ENCODE data around the gene OR51V1. TPM values are rescaled to one million over a fixed set of nuclear protein-coding genes. Genes with fewer than 3 reads are reported as not detected.
"Not testable (repeated sequence)": the region's sequence is repeated elsewhere in the genome, so short reads cannot be mapped to it uniquely, and the experiment has no call there.

The OR51V1 gene, protein sequence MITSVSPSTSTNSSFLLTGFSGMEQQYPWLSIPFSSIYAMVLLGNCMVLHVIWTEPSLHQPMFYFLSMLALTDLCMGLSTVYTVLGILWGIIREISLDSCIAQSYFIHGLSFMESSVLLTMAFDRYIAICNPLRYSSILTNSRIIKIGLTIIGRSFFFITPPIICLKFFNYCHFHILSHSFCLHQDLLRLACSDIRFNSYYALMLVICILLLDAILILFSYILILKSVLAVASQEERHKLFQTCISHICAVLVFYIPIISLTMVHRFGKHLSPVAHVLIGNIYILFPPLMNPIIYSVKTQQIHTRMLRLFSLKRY
- total RNA-seq (2014; rRNA removed; shearing (Covaris generic)) (not detected in 2 replicates), polyA plus RNA-seq (2016; fragmentation: Nextera tagmentation; extraction: Ambion mirVana) (not detected in 2 replicates)

DNA sequence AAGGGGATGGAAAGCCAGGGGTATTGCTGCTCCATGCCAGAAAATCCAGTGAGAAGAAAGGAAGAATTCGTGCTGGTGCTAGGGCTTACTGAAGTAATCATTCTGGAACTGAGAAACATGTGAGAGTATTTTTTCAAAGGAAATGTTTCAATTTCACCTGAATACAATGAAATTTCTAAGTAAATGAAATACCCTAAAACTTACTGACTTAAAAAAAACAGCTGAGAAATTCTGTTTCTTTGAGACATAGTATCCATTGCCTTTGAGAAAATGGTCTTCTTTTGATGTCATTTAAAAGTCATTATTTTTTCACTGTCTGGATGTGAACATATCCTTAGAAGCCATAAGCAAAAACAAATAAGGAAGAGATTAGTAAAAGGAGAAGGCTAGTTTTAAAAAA is at the start of gene OR51V1:
OR51V1 (minus strand) TSS at position 101 of the 400 bp plus-strand sequence; CDS start at position 101, 0 bp downstream.
- Histone ChIP-seq H3K4me2 (ENCODE audit: unreplicated experiment) (no peak within 1 kb of the TSS), H3F3A (ENCODE audit: insufficient read depth) (peaks cover 7% of the 10 kb centered on the region), H3K9ac (no peak within 1 kb of the TSS), H3K36me3 (ENCODE audit: low read depth) (no peaks in the 10 kb centered on the region), H2AFZ (peak within 1 kb of the TSS; percentile 70), H3K9me2 (ENCODE audit: insufficient read depth) (no peaks in the 10 kb centered on the region), H3K9me3 (ENCODE audit: low read depth) (no peaks in the 10 kb centered on the region), H3K4me1 (ENCODE audit: insufficient read depth) (peaks cover 23% of the 10 kb centered on the region), H3K27me3 (replicated peaks; ENCODE audit: insufficient read depth) (no peaks in the 10 kb centered on the region), H4K20me1 (ENCODE audit: insufficient read depth) (no peaks in the 10 kb centered on the region), H3K79me2 (ENCODE audit: insufficient read depth) (no peaks in the 10 kb centered on the region), H3K4me3 (no peak within 1 kb of the TSS), H3K27ac (no peak within 1 kb of the TSS)
- in situ Hi-C loops (cut with MboI), result no loop called here
- no peak for DNase-seq
- TF ChIP-seq EZH2 (IDR thresholded peaks at IDR 0.05; ENCODE audit: insufficient read depth, poor library complexity, severe bottlenecking), result no peak
- no peak for TF ChIP-seq EZH2phosphoT487 (IDR thresholded peaks at IDR 0.05; ENCODE audit: insufficient read depth, low read depth)
- WGBS, 2 experiments (ENCODE audit: low coverage in 1 of 2, low lambda C conversion rate in 2 of 2, missing lambda C conversion rate in 2 of 2), result 14 to 33% methylated on average over 1 of the region's 1 CpG

DNA sequence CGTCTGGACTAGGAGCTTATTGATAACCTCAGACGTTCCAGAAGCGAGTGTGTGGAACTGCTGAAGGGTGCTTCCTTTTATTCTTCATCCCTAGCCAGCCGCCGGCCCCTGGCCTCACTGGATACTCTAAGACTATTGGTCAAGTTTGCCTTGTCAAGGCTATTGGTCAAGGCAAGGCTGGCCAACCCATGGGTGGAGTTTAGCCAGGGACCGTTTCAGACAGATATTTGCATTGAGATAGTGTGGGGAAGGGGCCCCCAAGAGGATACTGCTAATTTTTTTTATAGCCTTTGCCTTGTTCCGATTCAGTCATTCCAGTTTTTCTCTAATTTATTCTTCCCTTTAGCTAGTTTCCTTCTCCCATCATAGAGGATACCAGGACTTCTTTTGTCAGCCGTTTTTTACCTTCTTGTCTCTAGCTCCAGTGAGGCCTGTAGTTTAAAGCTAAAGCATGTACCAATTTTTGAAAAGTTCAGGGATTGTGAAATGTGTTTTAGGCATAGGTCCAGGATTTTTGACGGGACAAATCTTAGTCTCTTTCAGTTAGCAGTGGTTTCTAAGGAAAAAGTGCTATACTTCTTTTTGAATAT is 49.4 kb upstream of the OR51V1 start, which contains the start of gene HBG1:
HBG1 (minus strand) TSS at position 51 of the 590 bp plus-strand sequence. CDS start 53 bp downstream, outside the sequence.
- H3K9me2 ChIP-seq (ENCODE audit: insufficient read depth); H3K9ac ChIP-seq; DNase-seq; H3K4me1 ChIP-seq (ENCODE audit: insufficient read depth); H3K27me3 ChIP-seq (replicated peaks; ENCODE audit: insufficient read depth); H3K4me2 ChIP-seq (ENCODE audit: unreplicated experiment); H3K36me3 ChIP-seq (ENCODE audit: low read depth); H3K27ac ChIP-seq; H3K79me2 ChIP-seq (ENCODE audit: insufficient read depth); H2AFZ ChIP-seq; H4K20me1 ChIP-seq (ENCODE audit: insufficient read depth); H3K4me3 ChIP-seq; H3F3A ChIP-seq (ENCODE audit: insufficient read depth); H3K9me3 ChIP-seq (ENCODE audit: low read depth); in situ Hi-C loops (cut with MboI): not testable (repeated sequence)
- WGBS, 2 experiments (ENCODE audit: low coverage in 1 of 2, low lambda C conversion rate in 2 of 2, missing lambda C conversion rate in 2 of 2), result 36 to 37% methylated on average over 4 of the region's 9 CpGs

DNA sequence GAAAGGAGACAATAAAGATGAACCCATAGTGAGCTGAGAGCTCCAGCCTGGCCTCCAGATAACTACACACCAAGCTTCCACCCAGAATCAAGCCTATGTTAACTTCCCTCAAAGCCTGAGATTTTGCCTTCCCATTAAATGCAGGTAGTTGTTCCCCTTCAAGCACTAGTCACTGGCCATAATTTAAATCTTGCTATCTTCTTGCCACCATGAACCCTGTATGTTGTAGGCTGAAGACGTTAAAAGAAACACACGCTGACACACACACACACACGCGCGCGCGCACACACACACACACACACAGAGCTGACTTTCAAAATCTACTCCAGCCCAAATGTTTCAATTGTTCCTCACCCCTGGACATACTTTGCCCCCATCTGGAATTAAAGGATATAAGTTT is 48.0 kb upstream of the OR51V1 start:
- H3K4me1 ChIP-seq (ENCODE audit: insufficient read depth); H3K4me3 ChIP-seq; H3K4me2 ChIP-seq (ENCODE audit: unreplicated experiment); H3K9ac ChIP-seq; H3K9me2 ChIP-seq (ENCODE audit: insufficient read depth); H3K27ac ChIP-seq; H3K27me3 ChIP-seq (replicated peaks; ENCODE audit: insufficient read depth); in situ Hi-C loops (cut with MboI); H4K20me1 ChIP-seq (ENCODE audit: insufficient read depth); H2AFZ ChIP-seq; H3K79me2 ChIP-seq (ENCODE audit: insufficient read depth); H3K36me3 ChIP-seq (ENCODE audit: low read depth); H3K9me3 ChIP-seq (ENCODE audit: low read depth); H3F3A ChIP-seq (ENCODE audit: insufficient read depth); DNase-seq: not testable (repeated sequence)
- WGBS, 2 experiments (ENCODE audit: low coverage in 1 of 2, low lambda C conversion rate in 2 of 2, missing lambda C conversion rate in 2 of 2), result 62 to 74% methylated on average over 7 of the region's 7 CpGs

DNA sequence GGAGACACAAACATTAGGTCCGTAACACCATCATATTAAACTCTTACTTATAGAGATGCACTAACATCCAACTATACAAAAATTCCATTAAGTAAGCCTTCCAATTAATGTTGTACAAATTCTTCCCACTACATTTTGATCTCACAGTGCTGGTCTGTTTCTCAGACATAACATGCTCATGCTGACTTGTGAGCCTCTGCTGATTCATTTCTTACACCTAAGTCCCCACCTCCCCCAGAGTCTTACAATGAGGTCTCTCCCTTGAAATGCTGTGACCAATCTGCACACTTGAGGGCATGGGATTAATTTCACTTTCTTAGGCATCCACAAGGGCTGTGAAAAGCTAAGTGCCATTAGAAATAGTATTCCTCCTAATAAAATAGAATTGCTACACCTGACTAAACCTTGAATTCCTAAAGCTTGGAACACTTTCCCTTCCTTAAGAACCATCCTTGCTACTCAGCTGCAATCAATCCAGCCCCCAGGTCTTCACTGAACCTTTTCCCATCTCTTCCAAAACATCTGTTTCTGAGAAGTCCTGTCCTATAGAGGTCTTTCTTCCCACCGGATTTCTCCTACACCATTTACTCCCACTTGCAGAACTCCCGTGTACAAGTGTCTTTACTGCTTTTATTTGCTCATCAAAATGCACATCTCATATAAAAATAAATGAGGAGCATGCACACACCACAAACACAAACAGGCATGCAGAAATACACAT is 47.1 kb upstream of the OR51V1 start:
- TF ChIP-seq EZH2phosphoT487 (IDR thresholded peaks at IDR 0.05; ENCODE audit: insufficient read depth, low read depth) (no peak), EZH2 (IDR thresholded peaks at IDR 0.05; ENCODE audit: insufficient read depth, poor library complexity, severe bottlenecking) (no peak)
- H3K27ac ChIP-seq, result no peak overlapping the region
- no peak overlapping the region for H3K4me2 ChIP-seq (ENCODE audit: unreplicated experiment)
- H4K20me1 ChIP-seq (ENCODE audit: insufficient read depth), result no peaks in the 10 kb centered on the region
- WGBS, 2 experiments (ENCODE audit: low coverage in 1 of 2, low lambda C conversion rate in 2 of 2, missing lambda C conversion rate in 2 of 2), result 23 to 24% methylated on average over 3 of the region's 3 CpGs
- H3K4me1 ChIP-seq (ENCODE audit: insufficient read depth), result no peaks in the 10 kb centered on the region
- H2AFZ ChIP-seq, result no peak overlapping the region
- H3F3A ChIP-seq (ENCODE audit: insufficient read depth), result no peaks in the 10 kb centered on the region
- H3K9me2 ChIP-seq (ENCODE audit: insufficient read depth), result no peaks in the 10 kb centered on the region
- no peaks in the 10 kb centered on the region for H3K36me3 ChIP-seq (ENCODE audit: low read depth)
- in situ Hi-C loops (cut with MboI), result no loop called here
- no peaks in the 10 kb centered on the region for H3K79me2 ChIP-seq (ENCODE audit: insufficient read depth)
- no peak overlapping the region for H3K4me3 ChIP-seq
- no peaks in the 10 kb centered on the region for H3K27me3 ChIP-seq (replicated peaks; ENCODE audit: insufficient read depth)
- H3K9ac ChIP-seq, result no peak overlapping the region
- peak; percentile 42 for DNase-seq
- H3K9me3 ChIP-seq (ENCODE audit: low read depth), result no peaks in the 10 kb centered on the region

Data from GM23248 (cell line).